Upper lobe of right lung (tissue), 1 donor: ENCODE data around the gene KNDC1. TPM values are rescaled to one million over a fixed set of nuclear protein-coding genes. Genes with fewer than 3 reads are reported as not detected.

Source experiments
- ATAC-seq: fragments of 200-7000 bp; cut with Tn5 transposase; one replicate; pipeline ENCODE4 v1.9.1; 2020; ENCODE audit warnings: mild to moderate bottlenecking, moderate library complexity
- DNase-seq: peaks from one replicate; pipeline ENCODE4 v3.0.0-alpha.2; 2020
- H3K27ac ChIP-seq: fragments of 200-600 bp; one replicate; pipeline ENCODE4 v1.8.0; 2022
- H3K27me3 ChIP-seq: fragments of 200-600 bp; one replicate; pipeline ENCODE4 v1.8.0; 2022; ENCODE audit warnings: mild to moderate bottlenecking
- H3K36me3 ChIP-seq: fragments of 200-600 bp; one replicate; pipeline ENCODE4 v1.8.0; 2022
- H3K4me1 ChIP-seq: fragments of 200-600 bp; one replicate; pipeline ENCODE4 v1.8.0; 2022
- H3K4me3 ChIP-seq: fragments of 200-600 bp; one replicate; pipeline ENCODE4 v1.8.0; 2022; ENCODE audit warnings: mild to moderate bottlenecking
- H3K9me3 ChIP-seq: fragments of 200-600 bp; one replicate; pipeline ENCODE4 v1.8.0; 2022
- intact Hi-C: fragments of 100-400 bp; cut with DNase I; formaldehyde crosslinking; loops from one replicate; pipeline ENCODE4 v1.11.0; 2022
- total RNA-seq: library from RNA; stranded (reverse); fragmentation: NEBNext Ultra II Directional; extraction: Animal tissue kit (Norgen Biotek cat#: 25700); gene quantifications from one replicate; pipeline ENCODE4 v1.2.1, GENCODE V29; 2021
- TF ChIP-seq, protein P1 (sequence below): fragments of 200-600 bp; IDR thresholded peaks from one replicate; pipeline ENCODE4 v1.8.0; 2022; ENCODE audit warnings: antibody characterized with exemption
- donor health status: DM: no; HTN: yes; CAD: no; lungs with severe emphysema.

The KNDC1 gene
- total RNA-seq, 1 donor from 2014 or later, result 14.3 TPM

- H3K27ac ChIP-seq, result no peak overlapping the region
- no peak for DNase-seq
- no peak overlapping the region for H3K4me3 ChIP-seq
- no peaks in the 10 kb centered on the region for H3K4me1 ChIP-seq
- no peak for ATAC-seq
- no peaks in the 10 kb centered on the region for H3K36me3 ChIP-seq
- H3K27me3 ChIP-seq, result no peaks in the 10 kb centered on the region
- intact Hi-C loops, result no loop called here
- TF ChIP-seq, protein P1, sequence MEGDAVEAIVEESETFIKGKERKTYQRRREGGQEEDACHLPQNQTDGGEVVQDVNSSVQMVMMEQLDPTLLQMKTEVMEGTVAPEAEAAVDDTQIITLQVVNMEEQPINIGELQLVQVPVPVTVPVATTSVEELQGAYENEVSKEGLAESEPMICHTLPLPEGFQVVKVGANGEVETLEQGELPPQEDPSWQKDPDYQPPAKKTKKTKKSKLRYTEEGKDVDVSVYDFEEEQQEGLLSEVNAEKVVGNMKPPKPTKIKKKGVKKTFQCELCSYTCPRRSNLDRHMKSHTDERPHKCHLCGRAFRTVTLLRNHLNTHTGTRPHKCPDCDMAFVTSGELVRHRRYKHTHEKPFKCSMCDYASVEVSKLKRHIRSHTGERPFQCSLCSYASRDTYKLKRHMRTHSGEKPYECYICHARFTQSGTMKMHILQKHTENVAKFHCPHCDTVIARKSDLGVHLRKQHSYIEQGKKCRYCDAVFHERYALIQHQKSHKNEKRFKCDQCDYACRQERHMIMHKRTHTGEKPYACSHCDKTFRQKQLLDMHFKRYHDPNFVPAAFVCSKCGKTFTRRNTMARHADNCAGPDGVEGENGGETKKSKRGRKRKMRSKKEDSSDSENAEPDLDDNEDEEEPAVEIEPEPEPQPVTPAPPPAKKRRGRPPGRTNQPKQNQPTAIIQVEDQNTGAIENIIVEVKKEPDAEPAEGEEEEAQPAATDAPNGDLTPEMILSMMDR, result no peak
- no peaks in the 10 kb centered on the region for H3K9me3 ChIP-seq
Observed at GRCh38 chr10:133185421-133185820, 25.4 kb downstream of the KNDC1 start.

- TF ChIP-seq, protein P1, result no peak
- ATAC-seq (no peak), DNase-seq (no peak)
- H3K36me3 ChIP-seq, result no peaks in the 10 kb centered on the region
- intact Hi-C loops, result no loop called here
- no peaks in the 10 kb centered on the region for H3K4me1 ChIP-seq
- no peaks in the 10 kb centered on the region for H3K27me3 ChIP-seq
- H3K4me3 ChIP-seq, result no peak overlapping the region
- no peak overlapping the region for H3K27ac ChIP-seq
- H3K9me3 ChIP-seq, result no peaks in the 10 kb centered on the region
Observed at GRCh38 chr10:133185916-133186315, 25.9 kb downstream of the KNDC1 start.

- no peak overlapping the region for H3K27ac ChIP-seq
- DNase-seq (no peak), ATAC-seq (no peak)
- no peaks in the 10 kb centered on the region for H3K4me1 ChIP-seq
- no peak overlapping the region for H3K4me3 ChIP-seq
- intact Hi-C loops, result no loop called here
- no peaks in the 10 kb centered on the region for H3K27me3 ChIP-seq
- H3K9me3 ChIP-seq, result no peaks in the 10 kb centered on the region
- TF ChIP-seq, protein P1, result no peak
- H3K36me3 ChIP-seq, result no peaks in the 10 kb centered on the region
Observed at GRCh38 chr10:133186416-133187090, 26.5 kb downstream of the KNDC1 start.

GRCh38 chr10:133187091-133187905 is 27.3 kb downstream of the KNDC1 start:
- no peaks in the 10 kb centered on the region for H3K27me3 ChIP-seq
- TF ChIP-seq, protein P1, result no peak
- no peaks in the 10 kb centered on the region for H3K36me3 ChIP-seq
- H3K4me1 ChIP-seq, result no peaks in the 10 kb centered on the region
- no peaks in the 10 kb centered on the region for H3K9me3 ChIP-seq
- H3K4me3 ChIP-seq, result no peak overlapping the region
- ATAC-seq (no peak), DNase-seq (no peak)
- H3K27ac ChIP-seq, result no peak overlapping the region
- intact Hi-C loops, result no loop called here

DNA sequence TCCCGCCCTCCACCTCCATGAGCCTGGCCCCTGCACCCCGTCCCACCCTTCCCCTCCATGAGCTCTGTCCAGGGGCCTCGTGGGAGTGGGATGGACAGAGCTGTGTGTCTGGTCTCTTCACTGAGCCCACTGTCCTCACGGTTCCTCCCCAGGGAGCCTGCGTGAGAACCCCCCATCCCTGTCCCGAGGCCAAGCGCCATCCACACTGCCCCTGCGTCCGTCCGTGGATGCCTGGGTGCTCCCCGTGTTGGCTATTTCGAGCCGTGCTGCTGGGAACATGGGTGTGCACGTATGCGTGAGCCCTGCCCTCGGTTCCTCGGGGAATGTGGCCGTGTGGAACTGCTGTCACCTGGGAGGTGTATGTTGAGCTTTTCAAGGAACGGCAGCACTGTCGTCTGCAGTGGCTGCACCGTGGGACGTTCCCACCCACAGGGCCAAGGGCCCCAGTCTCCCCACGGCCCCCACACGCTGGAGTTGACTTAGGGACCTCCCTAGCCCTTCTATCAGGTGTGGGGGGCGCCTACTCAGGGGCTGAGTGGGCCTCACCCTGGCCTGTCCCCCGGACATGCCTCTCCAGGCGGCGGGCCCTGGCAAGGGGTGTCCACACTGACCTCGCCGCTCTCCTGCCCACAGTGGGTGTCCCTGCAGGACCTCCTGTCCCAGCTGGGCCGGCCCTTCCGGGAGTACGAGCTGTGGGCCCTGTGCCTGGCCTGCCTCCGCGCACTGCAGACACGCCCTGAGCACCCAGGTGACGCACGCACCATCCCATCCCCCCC is 28.1 kb downstream of the KNDC1 start:
- TF ChIP-seq, protein P1, result no peak
- Histone ChIP-seq H3K9me3 (no peaks in the 10 kb centered on the region), H3K27me3 (no peaks in the 10 kb centered on the region), H3K36me3 (no peaks in the 10 kb centered on the region), H3K4me1 (no peaks in the 10 kb centered on the region), H3K4me3 (no peak overlapping the region), H3K27ac (no peak overlapping the region)
- intact Hi-C loops, result no loop called here
- DNase-seq (no peak), ATAC-seq (peak; percentile 5)
